HepG2 (cell line): Measurements from ENCODE around the gene FBXL4.

Experiments
- CTCF ChIP-seq: sonication (generic); formaldehyde crosslinking; IDR thresholded peaks from 2 replicates; pipeline ENCODE4 v1.5.0; 2020; ENCODE audit warnings: mild to moderate bottlenecking, missing genetic modification reagents, moderate library complexity
- LRRFIP1 ChIP-seq: sonication (generic); formaldehyde crosslinking; conservative IDR thresholded peaks from 2 replicates; pipeline ENCODE4 v1.4.0; 2020; ENCODE audit warnings: missing genetic modification reagents
- MYC ChIP-seq: sonication (generic); formaldehyde crosslinking; IDR thresholded peaks from 2 replicates; pipeline ENCODE4 v1.9.0; 2021; ENCODE audit warnings: missing genetic modification reagents, borderline replicate concordance
- PATZ1 ChIP-seq: sonication (generic); formaldehyde crosslinking; IDR thresholded peaks from 2 replicates; pipeline ENCODE4 v1.4.0; 2020; ENCODE audit warnings: missing genetic modification reagents
- ZNF530 ChIP-seq: sonication (generic); formaldehyde crosslinking; IDR thresholded peaks from 2 replicates; pipeline ENCODE4 v1.5.0; 2020; ENCODE audit warnings: low read depth, mild to moderate bottlenecking, missing genetic modification reagents
- ZNF674 ChIP-seq: sonication (generic); formaldehyde crosslinking; IDR thresholded peaks from 2 replicates; pipeline ENCODE4 v1.5.0; 2020; ENCODE audit warnings: low read depth, mild to moderate bottlenecking, missing genetic modification reagents

DNA sequence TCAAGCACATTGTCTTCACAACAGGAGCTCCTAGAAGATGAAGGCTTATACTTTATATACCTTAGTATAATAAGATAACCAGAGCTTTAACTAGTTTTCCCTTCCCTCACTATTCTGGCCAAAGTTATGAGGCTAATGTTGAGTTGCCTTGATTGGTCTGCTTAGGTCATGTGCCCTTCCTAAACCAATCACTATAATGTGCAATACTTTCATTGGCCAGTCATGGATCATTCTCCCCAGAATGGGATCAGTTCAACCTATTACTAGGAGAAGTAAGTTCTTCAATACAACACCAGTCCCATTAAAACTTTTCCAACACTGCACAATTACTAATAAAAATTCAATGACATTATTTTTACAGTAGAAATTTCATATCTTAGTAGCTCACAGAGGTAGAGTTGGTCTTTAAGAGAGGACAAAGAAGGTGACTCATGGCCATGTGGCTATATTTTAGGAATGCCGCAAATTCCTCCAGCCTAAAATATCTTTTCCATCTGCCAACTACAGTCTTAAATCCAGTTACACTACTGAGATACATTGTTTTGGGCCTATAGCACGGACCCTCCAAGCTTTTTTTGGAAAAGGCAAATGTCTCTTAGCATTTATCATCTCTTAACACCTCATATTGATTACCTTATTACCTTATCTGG lies 125.9 kb downstream of the FBXL4 start:
- no peak for TF ChIP-seq MYC
- no peak for TF ChIP-seq ZNF530 (CRISPR knock-in tag)
- TF ChIP-seq PATZ1 = no peak
- no peak for TF ChIP-seq CTCF (CRISPR knock-in tag)
- TF ChIP-seq LRRFIP1 (CRISPR knock-in tag) = no peak
- no peak for TF ChIP-seq ZNF674 (CRISPR knock-in tag)
